Ammon's horn (tissue), 1 donor: Measurements from ENCODE around the gene CFAP65.

Source experiments
- DNase-seq: peaks from one replicate; pipeline ENCODE4 v3.0.0-alpha.2; 2016; ENCODE audit warnings: low spot score

CFAP65 gene

GRCh38 chr2:218975060-218975777, 66.1 kb downstream of the CFAP65 start:
- DNase-seq, result no peak

DNA sequence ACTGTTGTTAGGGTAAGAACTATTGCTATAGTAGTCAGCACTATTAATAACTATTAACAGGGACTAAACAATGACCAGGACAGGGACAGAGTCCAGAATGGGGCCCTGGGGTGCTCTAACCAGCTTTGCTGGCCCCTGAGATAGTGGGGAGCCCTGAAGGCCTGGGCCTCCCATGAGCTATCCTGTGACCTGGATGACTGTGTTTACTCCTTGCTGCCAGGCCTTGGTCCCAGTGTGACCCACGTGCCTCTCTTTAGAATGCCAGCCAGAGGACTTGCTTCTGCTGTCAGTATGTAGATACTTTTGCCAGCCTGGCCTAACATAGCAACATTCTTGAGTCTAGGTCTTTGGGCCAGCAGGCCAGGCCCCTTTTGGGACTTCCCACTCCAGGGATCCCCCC, 70.4 kb downstream of the CFAP65 start:
- DNase-seq, result no peak

DNA sequence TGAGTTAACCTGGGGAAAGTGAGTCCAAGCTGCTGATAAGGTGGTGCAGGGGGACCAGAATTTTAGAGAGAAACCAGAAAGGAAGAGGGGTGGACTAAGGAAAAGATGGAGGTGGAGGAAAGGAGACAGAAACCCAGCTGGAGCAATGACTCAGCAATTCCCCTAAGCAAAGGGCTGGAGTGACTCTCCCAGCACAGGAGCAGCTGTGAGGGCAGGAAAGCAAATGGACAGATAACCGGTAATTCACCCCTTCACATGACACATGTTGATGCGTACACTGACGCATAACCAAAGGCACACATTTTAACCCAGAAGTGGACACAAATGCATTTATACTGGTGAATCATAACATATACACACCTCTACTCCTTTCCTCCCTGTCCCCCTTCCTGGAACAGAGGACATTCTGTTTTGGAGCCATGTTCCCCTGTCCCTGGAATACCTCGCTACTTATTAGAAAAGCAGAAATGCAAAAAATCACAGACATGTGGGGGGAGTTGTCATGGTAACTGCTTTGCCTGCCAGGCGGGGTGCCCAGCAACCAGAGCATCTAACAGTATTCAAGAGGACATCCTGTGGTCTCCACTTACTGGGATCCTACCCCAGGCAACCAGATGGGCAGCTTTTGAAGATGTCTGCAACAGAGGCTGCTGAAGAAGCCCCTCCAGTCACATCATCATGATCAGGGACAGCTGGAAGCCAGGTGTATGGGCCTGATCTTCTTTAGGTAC, 77.1 kb downstream of the CFAP65 start:
- peak; percentile 68 for DNase-seq

GRCh38 chr2:218963601-218964000, 77.7 kb downstream of the CFAP65 start:
- DNase-seq, result no peak

DNA sequence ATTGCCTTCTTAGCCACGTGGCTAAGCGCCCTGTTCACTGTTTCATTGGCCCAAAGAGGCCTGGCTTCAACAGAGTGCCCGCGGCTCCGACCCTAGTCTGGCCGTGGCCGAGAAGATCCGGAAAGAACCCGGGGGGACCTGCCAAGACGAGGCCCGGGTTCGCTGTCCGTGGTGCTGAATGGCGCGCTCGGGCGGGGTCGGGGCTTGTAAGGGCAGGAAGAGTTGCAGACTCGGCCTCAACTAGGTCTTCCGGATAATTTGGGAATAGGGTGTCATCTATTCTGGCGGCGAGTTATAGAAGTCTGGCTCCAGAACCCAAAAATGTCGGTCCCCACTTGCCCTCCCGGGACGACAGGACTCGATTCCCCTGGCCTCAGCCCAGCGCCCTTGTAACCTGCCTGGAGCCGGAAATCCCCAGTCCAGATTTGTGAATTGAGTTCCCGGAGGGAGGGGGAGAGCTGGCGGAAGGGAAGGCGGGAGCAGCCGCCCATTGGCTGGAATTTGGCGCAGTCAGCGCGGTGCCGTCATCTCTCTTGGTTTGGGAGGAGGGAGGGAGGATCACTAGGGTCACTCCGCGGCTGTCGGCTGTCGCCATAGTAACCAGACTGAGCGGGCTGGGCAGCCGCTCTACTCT, 78.3 kb downstream of the CFAP65 start:
- peak; percentile 78 for DNase-seq

GRCh38 chr2:218961651-218962570, 79.4 kb downstream of the CFAP65 start:
- no peak for DNase-seq

GRCh38 chr2:218961229-218961628, 80.1 kb downstream of the CFAP65 start:
- DNase-seq, result no peak

DNA sequence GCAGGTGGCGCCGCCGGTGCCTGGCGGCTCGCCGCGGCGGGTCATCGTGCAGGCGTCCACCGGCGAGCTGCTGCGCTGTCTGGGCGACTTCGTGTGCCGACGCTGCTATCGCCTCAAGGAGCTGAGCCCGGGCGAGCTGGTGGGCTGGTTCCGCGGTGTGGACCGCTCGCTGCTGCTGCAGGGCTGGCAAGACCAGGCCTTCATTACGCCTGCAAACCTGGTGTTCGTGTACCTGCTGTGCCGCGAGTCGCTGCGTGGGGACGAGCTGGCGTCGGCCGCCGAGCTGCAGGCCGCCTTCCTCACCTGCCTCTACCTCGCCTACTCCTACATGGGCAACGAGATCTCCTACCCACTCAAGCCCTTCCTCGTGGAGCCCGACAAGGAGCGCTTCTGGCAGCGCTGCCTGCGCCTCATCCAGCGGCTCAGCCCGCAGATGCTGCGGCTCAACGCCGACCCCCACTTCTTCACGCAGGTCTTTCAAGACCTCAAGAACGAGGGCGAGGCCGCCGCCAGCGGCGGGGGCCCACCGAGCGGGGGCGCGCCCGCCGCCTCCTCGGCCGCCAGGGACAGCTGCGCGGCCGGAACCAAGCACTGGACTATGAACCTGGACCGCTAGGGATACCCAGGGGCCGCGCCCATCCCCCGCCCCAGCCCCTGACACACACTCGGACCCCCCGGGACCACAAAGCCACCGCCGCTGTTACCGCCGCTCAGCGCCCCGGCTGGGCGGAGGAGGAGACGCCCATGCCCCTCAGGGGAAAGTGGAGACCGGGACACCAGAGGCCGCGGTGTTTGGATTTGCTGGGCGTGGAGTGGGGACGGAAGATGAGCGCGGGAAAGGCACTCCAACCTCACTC, 80.8 kb downstream of the CFAP65 start:
- no peak for DNase-seq

GRCh38 chr2:218959761-218960308, 81.5 kb downstream of the CFAP65 start:
- DNase-seq, result no peak

- peak; percentile 90 for DNase-seq
Measured at GRCh38 chr2:218959141-218959731, 82.1 kb downstream of the CFAP65 start, which contains the start of gene CDK5R2. CDK5R2 (plus strand) TSS chr2:218959666; CDS start chr2:218959821, 155 bp downstream.

DNA sequence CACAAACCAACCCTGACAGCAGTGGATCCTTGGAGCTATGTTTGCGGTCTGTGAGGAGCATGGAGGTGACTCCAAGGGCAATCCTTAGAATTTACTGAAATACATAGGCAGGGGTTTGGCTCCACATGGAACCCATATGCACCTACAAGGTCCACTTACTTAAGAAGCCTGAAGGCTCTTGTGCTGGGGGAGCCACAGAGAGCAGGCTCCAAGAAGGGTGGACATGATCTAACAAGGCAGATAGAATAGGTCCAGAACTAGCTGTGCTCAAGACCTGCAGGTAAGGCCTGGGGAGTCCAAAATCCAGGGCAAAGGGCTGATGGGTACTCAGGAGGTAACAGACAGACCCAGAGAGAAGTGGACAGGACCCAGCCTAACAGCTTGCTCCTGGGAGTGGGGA, 83.0 kb downstream of the CFAP65 start:
- DNase-seq, result no peak

DNA sequence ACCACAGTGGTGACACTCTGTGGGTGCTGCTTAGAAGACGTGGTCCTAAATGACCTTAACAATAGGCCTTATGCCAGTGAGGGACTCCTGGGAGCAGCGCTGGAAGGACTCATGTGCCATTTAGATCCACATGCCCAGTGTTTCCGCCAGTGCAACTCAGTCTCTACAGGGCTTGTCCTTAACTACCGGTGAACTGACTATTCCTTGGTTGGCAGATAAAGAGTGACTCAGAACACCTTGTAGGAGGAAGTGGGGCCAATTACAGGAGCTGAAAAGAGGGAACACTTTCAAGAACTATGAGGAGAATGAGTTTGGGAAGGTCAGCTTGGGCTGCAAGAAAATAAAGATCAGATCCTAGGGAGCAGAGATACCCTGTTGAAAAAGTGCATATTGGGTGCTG, 83.6 kb downstream of the CFAP65 start:
- no peak for DNase-seq

DNA sequence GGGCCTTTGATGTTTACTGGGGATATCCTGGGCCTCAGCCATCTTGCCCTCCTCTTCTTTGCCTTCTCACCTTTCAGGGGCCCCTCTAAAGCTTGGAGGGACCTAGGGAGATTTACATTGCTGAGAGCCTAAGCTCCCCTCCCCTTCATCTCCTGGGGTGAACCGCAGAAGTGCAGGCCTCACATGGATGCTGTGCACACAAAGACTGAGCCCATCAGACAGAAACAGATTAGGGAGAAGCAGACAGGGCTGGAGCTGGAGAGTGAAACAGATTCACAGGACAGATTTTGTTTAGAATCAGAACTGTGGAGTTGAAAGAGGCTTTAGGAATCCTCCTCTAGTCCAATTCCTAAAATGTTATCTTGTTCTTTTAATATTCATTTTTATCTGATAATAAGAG, 85.3 kb downstream of the CFAP65 start:
- DNase-seq, result no peak

- DNase-seq, result peak; percentile 62
Measured at GRCh38 chr2:218954541-218955300, 86.6 kb downstream of the CFAP65 start.

- no peak for DNase-seq
Measured at GRCh38 chr2:218953366-218953954, 87.9 kb downstream of the CFAP65 start.
